Urothelium cell line (cell line): ENCODE data around the gene ZBTB32.
"Not testable (repeated sequence)": the region's sequence is repeated elsewhere in the genome, so short reads cannot be mapped to it uniquely, and the experiment has no call there.

Experiments used
- DNase-seq: peaks from one replicate; pipeline ENCODE4 v3.0.0; 2011; ENCODE audit warnings: low spot score, mixed read lengths
- FAIRE-seq: peaks from 2 replicates; lab custom pipeline; 2011; peaks lifted over from hg19 to GRCh38; lab: Jason Lieb, UNC

ZBTB32 gene

DNA sequence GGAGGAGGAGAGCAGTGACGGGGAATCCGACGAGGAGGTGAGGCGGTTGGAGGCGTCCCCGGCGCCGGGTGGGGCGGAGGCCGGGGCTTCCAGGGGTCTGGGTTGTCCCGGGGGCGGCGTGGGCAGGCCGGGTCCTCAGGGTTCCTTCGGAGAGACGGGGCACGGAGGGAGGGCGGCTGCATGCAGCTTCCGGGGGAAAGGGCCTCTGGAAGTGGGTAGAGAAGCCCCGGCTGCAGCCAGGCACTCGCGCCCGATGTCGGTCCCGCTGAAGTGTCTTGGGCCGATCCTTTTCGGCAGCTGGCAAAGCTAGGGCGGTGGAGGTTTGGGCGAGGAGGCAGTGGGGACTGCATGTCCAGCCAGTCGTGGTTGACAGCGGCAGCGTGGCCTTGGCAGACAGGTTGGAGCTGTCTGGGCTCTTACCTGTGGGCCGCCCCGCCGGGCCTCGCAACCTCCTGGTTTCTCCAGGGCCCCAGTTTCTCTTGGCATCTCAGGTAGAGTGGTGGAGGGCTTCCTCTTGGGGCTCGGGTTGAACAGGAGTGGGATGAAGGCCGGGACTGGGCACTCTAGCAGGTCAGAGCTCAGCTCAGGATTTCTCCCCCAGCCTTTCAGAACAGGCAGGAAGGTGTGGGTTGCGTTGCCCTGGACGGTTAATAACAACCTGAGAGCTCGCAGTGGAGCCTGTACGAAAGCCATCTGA is 14.1 kb downstream of the ZBTB32 start:
- FAIRE-seq (no peak), DNase-seq (peak; percentile 33)

DNA sequence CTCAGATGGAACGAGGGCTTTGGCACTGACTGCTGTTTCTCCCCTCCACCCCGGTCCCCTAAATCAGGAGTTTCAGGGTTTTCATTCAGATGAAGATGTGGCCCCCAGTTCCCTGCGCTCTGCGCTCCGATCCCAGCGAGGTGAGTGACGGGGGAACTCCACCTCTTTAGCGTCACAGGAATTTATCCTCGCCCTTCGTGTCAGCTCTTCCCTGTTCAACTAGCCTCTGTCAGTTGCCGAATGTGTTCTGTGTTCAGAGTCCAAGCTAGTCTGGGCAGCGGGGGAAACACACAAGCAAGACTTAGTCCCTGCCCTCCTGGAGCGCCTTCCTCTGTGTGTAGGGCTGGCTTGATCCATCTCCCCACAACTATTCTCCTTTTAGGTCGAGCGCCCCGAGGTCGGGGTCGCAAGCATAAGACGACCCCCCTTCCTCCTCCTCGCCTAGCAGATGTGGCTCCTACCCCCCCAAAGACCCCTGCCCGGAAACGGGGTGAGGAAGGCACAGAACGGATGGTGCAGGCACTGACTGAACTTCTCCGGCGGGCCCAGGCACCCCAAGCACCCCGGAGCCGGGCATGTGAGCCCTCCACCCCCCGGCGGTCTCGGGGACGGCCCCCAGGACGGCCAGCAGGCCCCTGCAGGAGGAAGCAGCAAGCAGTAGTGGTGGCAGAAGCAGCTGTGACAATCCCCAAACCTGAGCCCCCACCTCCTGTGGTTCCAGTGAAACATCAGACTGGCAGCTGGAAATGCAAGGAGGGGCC is 15.2 kb downstream of the ZBTB32 start:
- FAIRE-seq = no peak
- DNase-seq = no peak

GRCh38 chr19:35720163-35720524 is 15.8 kb downstream of the ZBTB32 start:
- no peak for DNase-seq
- FAIRE-seq = no peak

DNA sequence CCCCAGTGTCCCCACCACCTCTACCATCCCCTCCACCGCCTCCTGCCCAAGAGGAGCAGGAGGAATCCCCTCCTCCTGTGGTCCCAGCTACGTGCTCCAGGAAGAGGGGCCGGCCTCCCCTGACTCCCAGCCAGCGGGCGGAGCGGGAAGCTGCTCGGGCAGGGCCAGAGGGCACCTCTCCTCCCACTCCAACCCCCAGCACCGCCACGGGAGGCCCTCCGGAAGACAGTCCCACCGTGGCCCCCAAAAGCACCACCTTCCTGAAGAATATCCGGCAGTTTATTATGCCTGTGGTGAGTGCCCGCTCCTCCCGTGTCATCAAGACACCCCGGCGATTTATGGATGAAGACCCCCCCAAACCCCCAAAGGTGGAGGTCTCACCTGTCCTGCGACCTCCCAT is 16.3 kb downstream of the ZBTB32 start:
- DNase-seq (no peak), FAIRE-seq (no peak)

- FAIRE-seq (no peak), DNase-seq (no peak)
Observed at GRCh38 chr19:35721374-35721773, 17.0 kb downstream of the ZBTB32 start.

DNA sequence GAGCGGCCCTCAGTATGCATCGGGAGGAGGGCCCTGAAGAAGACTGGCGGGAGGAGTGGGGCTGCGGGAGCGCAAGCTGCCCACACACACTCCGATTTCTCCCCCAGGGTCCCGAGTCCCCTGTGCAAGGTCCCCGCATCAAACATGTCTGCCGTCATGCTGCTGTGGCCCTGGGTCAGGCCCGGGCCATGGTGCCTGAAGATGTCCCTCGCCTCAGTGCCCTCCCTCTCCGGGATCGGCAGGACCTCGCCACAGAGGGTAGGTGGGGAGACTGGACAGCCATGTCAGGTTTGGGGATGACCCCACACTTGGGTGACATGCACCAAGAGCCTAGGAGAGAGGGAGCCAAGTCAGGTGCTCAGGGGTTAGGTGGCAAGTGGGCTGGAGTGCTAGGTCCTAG is 18.1 kb downstream of the ZBTB32 start:
- DNase-seq (no peak), FAIRE-seq (no peak)

DNA sequence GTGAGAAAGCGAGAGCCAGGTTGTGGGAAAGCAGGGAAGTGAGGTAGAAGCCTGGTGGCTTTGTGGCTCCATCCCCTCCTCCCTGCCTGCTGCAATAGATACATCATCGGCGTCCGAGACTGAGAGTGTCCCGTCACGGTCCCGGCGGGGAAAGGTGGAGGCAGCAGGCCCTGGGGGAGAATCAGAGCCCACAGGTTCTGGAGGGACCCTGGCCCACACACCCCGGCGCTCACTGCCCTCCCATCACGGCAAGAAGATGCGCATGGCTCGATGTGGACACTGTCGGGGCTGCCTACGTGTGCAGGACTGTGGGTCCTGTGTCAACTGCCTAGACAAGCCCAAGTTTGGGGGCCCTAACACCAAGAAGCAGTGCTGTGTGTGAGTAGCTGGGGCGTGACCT is 18.5 kb downstream of the ZBTB32 start:
- no peak for FAIRE-seq
- DNase-seq = no peak

DNA sequence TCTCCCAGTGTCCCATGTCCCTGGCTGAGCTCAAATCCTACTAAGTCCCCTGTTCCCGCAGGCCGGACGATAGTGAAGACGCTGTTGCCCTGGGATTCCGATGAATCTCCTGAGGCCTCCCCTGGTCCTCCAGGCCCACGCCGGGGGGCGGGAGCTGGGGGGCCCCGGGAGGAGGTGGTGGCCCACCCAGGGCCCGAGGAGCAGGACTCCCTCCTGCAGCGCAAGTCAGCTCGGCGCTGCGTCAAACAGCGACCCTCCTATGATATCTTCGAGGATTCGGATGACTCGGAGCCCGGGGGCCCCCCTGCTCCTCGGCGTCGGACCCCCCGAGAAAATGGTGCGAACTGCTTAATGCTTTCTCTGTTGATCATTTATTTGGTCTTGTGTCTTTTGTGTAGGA is 19.3 kb downstream of the ZBTB32 start:
- FAIRE-seq (no peak), DNase-seq (no peak)

GRCh38 chr19:35724132-35724531 is 19.8 kb downstream of the ZBTB32 start:
- not testable (repeated sequence) for FAIRE-seq, DNase-seq

DNA sequence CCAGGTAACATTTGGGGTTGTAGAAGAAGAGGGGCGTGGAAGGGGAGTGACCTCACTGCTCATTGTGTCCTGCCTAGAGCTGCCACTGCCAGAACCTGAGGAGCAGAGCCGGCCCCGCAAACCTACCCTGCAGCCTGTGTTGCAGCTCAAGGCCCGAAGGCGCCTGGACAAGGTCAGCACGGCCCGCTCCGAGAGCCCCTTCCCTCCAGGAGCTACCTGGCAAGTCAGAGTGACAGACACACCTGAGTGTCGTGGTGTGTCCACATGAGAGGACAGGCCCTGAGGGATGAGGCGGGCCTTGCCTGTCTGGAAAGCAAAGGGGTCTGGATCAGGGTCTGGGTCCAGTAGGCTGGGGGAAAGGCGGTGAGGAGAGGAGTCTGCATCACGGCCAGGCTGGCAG is 20.2 kb downstream of the ZBTB32 start:
- DNase-seq (no peak), FAIRE-seq (no peak)

- DNase-seq (no peak), FAIRE-seq (no peak)
Observed at GRCh38 chr19:35725216-35725861, 21.0 kb downstream of the ZBTB32 start.

GRCh38 chr19:35727053-35727955 is 22.9 kb downstream of the ZBTB32 start:
- DNase-seq = no peak
- FAIRE-seq = no peak

GRCh38 chr19:35727956-35728706 is 23.8 kb downstream of the ZBTB32 start:
- FAIRE-seq (no peak), DNase-seq (no peak)

DNA sequence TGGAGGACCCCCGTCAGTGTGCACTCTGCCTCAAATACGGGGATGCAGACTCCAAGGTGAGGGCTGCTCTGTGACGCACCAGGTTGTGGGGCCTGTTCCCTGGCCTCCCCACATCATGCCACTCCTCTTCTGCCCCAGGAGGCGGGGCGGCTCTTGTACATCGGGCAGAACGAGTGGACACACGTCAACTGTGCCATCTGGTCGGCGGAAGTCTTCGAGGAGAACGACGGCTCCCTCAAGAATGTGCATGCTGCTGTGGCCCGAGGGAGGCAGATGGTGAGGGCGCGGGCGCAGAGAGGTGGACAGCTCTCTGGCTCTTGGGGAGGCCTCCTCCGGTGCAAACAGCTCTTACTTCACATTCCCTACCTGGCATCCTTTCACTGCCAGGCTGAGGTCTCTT is 24.7 kb downstream of the ZBTB32 start:
- DNase-seq = no peak
- no peak for FAIRE-seq

- FAIRE-seq (no peak), DNase-seq (no peak)
Observed at GRCh38 chr19:35729763-35730162, 25.4 kb downstream of the ZBTB32 start.

DNA sequence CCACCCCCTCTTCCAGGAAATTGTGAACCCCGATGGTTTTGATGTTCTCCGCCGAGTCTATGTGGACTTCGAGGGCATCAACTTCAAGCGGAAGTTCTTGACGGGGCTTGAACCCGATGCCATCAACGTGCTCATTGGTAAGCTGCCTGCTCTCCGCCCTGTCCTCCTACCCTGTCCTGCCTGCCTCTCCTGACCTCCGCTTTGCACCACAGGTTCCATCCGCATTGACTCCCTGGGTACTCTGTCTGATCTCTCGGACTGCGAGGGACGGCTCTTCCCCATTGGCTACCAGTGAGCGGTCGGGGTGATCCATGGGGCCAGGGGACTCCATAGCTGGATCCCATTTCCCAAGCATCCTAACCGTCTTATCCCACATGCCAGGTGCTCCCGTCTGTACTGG is 26.0 kb downstream of the ZBTB32 start:
- FAIRE-seq = no peak
- DNase-seq = no peak

DNA sequence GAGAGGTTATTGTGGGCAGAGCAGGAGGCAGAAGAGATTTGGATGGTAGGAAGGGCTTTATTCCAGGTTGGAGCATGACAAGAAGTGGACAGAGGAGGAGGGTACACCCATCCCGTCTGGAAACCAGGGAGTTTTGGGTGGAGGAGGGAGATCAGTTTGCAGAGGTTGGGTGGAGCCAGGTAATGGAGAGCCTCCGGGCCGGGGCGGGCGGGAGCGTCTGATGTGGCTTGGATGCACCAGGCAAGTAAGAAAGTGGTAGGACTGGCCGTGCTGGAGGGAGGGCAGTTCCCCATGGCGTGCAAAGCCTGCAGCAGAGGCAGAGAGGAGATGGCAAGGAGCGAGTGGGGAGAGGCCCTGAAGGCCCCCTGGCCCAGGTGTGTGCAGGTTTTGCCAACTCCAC is 27.0 kb downstream of the ZBTB32 start:
- no peak for FAIRE-seq
- no peak for DNase-seq

- no peak for FAIRE-seq
- DNase-seq = no peak
Observed at GRCh38 chr19:35731779-35732405, 27.5 kb downstream of the ZBTB32 start.

DNA sequence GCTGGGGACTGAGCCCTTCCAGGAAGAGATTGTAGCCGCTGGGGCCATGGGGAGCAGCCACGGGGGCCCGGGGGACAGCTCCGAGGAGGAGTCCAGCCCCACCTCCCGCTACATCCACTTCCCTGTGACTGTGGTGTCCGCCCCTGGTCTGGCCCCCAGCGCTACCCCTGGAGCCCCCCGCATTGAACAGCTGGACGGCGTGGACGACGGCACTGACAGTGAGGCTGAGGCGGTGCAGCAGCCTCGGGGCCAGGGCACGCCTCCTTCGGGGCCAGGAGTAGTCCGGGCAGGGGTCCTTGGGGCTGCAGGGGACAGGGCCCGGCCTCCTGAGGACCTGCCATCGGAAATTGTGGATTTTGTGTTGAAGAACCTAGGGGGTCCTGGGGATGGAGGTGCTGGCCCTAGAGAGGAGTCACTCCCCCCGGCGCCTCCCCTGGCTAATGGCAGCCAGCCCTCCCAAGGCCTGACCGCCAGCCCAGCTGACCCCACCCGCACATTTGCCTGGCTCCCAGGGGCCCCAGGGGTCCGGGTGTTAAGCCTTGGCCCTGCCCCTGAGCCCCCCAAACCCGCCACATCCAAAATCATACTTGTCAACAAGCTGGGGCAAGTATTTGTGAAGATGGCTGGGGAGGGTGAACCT is 28.3 kb downstream of the ZBTB32 start:
- FAIRE-seq = no peak
- no peak for DNase-seq
